NCI-H526 treated with DMSO at 0.1 percent for 48 hours (cell line): Measurements from ENCODE around the gene TMC3.
"Not testable (repeated sequence)": the region's sequence is repeated elsewhere in the genome, so short reads cannot be mapped to it uniquely, and the experiment has no call there.

Source experiments
- DNase-seq: peaks from one replicate; lab custom pipeline; 2025; lab: John Stamatoyannopoulos, UW

TMC3 gene

DNA sequence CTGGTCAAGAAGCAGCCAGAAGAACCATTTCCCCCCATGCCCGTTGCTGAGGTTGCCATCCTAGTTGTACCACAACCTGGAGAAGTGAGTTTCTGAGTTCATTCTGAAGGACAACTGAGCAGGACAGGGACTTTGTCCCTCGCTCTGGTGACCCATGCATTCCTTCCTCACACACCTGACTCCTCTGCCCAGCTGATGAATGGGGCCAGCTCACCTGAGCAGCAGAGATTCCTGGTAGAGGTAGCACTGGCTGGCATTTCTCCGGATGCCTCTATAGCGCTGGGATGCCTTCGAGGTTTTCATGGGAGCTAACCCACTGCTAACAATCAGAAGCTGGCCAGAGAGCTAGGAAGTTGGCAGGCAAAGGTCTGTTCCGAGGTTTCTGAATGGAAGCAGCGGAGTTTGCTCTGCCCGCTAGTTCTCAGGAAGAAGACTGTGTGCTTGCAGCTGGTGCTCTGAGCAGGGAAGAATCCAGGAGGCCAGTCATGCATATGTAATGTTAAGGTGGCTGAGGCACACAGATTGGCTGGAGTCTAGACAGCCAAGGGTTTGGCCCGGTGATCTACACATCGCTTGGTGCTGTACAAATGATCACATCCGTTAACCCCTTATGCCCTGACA is at the start of gene TMC3:
TSS of gene TMC3 (minus strand) at position 439 of the 621 bp plus-strand sequence. CDS start at position 303, 136 bp downstream.
- peak; percentile 44 for DNase-seq

- no peak for DNase-seq
Observed at GRCh38 chr15:81421461-81421860, 47.4 kb upstream of the TMC3 start.

GRCh38 chr15:81419332-81419943 is 45.4 kb upstream of the TMC3 start:
- DNase-seq = no peak

DNA sequence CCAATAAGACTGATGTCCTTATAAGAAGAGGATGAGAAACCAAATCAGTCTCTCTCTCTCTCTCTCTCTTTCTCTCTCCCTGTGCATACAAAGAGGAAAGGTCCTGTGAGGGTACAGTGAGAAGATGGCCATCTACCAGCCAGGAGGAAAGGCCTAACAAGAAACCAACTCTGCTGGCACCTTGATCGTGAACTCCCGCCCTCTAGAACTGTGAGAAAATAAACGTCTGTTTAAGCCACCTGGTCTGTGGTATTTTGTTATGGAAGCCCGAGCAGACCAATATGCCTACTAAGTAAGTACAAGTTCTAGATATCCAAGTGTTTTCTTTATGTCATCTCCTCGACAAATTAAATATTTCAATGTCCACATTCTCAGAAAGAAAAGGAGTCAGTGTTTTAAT is 44.9 kb upstream of the TMC3 start:
- no peak for DNase-seq

GRCh38 chr15:81418444-81418843 is 44.4 kb upstream of the TMC3 start:
- DNase-seq = no peak

DNA sequence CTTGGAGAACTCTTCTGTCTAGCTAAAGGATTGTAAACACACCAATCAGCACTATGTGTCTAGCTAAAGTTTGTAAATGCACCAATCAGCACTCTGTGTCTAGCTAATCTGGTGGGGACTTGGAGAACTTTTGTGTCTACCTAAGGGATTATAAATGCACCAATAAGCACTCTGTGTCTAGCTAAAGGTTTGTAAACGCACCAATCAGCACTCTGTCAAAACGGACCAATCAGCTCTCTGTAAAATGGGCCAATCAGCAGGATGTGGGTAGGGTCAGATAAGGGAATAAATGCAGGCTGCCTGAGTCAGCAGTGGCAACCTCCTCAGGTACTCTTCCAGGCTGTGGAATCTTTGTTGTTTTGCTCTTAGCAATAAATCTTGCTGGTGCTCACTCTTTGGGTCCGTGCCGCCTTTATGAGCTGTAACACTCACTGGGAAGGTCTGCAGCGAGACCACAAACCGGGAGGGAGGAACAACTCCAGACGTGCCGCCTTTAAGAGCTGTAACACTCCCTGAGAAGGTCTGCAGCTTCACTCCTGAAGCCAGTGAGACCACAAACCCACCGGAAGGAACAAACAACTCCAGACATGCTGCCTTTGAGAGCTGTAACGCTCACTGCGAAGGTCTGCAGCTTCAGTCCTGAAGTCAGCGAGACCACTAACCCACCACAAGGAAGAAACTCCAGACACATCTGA is 40.4 kb upstream of the TMC3 start:
- not testable (repeated sequence) for DNase-seq

- no peak for DNase-seq
Observed at GRCh38 chr15:81413851-81414250, 39.8 kb upstream of the TMC3 start.

- no peak for DNase-seq
Observed at GRCh38 chr15:81411969-81412633, 38.1 kb upstream of the TMC3 start.

GRCh38 chr15:81411051-81411450 is 37.0 kb upstream of the TMC3 start:
- no peak for DNase-seq

DNA sequence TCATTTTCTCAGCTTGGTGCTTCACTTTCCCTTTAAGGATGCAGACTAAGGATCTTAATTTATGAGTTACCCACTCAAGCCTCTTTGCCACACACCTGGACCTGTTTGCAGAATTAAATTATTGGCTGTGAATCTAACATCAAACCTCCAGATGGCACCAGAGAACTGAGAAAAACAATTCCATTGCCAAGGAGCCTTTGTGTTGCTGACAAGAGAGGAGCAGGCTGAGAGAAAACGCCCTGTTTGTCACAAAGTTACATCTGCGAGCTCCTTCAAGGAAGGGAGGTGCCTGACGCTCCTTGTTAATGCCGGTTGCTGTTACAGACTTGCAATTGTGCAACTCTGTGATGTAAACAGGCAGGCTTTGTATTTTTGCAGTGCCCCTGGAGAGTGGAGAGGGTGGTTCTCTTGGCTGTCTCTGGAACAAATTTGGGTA is 36.3 kb upstream of the TMC3 start:
- DNase-seq = peak; percentile 58

DNA sequence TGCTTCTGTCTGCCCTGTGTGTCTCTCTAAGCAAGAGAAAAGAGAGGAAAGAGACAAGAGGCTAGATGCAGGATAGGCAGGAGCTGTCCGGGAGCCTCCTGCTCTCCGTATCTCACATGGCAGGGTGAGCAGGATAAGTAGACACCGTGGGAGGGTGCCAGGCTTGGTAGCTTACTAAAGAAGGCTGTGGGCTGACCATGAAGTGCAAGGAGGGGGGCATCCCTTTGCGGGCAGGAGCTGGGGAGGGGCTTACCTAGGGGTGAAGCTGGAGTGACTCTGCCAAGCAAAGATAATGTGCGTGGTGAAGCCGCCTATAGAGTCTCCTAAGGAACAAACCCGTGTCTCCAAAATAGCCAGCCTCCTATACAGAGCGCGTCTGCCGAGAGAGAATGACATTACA is 33.7 kb upstream of the TMC3 start:
- DNase-seq = no peak

- DNase-seq = no peak
Observed at GRCh38 chr15:81407176-81407575, 33.2 kb upstream of the TMC3 start.

- peak; percentile 6 for DNase-seq
Observed at GRCh38 chr15:81400640-81401236, 26.7 kb upstream of the TMC3 start.

GRCh38 chr15:81398910-81399551 is 25.0 kb upstream of the TMC3 start:
- no peak for DNase-seq

GRCh38 chr15:81398456-81398855 is 24.4 kb upstream of the TMC3 start:
- no peak for DNase-seq

- DNase-seq = no peak
Observed at GRCh38 chr15:81394603-81395002, 20.6 kb upstream of the TMC3 start.

GRCh38 chr15:81391657-81392056 is 17.6 kb upstream of the TMC3 start:
- DNase-seq = no peak

DNA sequence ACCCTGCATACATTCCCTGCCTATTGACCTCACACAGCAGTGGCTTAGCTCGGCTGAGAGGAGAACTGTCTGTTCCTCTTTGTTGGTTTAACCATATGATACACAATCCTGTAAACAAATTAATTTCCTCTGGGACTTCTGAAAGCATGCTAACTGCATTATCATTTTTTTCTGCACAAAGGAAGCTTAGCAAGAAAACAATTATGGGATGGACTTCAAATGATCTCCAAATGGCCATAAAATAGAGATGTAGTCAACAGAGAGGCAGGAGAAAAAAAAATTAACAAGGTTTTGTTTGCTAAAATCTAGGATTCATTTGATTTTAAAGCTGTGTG is 14.4 kb upstream of the TMC3 start:
- DNase-seq = no peak

DNA sequence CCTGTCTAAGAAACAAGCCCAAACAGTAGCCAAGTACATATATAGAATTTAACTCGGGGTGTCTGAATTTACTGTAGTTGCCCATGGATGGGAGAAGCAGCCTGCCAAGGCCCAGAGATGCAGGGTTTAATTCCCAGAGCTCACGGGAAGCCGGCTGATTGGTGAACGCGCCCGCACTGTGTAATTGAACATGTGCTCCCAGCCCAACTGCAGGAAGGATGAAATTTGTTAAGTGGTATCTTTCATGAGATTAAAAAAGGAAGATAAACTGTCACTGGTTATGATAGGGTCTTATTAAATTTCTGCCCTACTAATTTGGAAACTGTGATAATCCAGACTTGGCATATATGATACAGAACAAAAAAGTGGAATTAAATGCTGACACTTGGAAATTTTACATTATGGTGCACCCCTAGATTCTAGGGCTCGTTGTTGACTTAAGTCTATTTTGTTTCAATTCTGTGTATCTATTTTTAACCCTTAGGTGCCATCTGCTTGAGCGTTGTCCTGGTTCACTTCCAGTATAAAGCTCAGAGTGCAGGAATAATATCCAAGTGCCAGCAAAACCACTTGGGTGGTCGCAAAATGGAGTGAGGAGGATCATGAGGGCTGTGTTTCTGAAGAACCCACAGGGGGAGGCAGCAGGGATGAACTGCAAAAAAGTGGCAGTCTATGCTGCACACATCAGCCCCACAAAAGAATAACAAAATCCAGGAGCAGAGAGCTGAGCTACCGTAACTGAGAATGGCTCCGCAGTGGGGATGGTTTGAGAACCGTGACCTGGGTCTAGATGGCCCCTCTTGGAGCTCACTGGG is 13.8 kb upstream of the TMC3 start:
- DNase-seq = no peak

- no peak for DNase-seq
Observed at GRCh38 chr15:81386947-81387346, 12.9 kb upstream of the TMC3 start.

GRCh38 chr15:81385721-81386076 is 11.7 kb upstream of the TMC3 start:
- DNase-seq = no peak
